Type B pancreatic cell (in vitro differentiated cells): ENCODE results near the gene TOR1B. TPM values are rescaled to one million over a fixed set of nuclear protein-coding genes. Genes with fewer than 3 reads are reported as not detected.
A peak's percentile ranks its signal among the peaks of the same experiment; 100 is the strongest.

Source experiments
- DNase-seq: peaks from one replicate; pipeline ENCODE4 v3.0.0; 2021; ENCODE audit warnings: mixed read lengths; ENCODE audit not compliant: unreplicated experiment; ENCODE audit errors: extremely low spot score
- H3K27ac Mint-ChIP-seq: 2 replicates; pipeline ENCODE4 v1.8.0; 2021; ENCODE audit warnings: mild to moderate bottlenecking, mixed read lengths
- H3K27me3 Mint-ChIP-seq: 2 replicates; pipeline ENCODE4 v1.8.0; 2021; ENCODE audit warnings: mixed read lengths
- H3K36me3 Mint-ChIP-seq: 2 replicates; pipeline ENCODE4 v1.8.0; 2021; ENCODE audit warnings: mixed read lengths
- H3K4me1 Mint-ChIP-seq: one replicate; pipeline ENCODE4 v1.8.0; 2021; ENCODE audit warnings: mixed read lengths; ENCODE audit not compliant: unreplicated experiment
- H3K4me3 Mint-ChIP-seq: 2 replicates; pipeline ENCODE4 v1.8.0; 2021; ENCODE audit warnings: mild to moderate bottlenecking, mixed read lengths
- H3K9me3 Mint-ChIP-seq: 2 replicates; pipeline ENCODE4 v1.8.0; 2021; ENCODE audit warnings: mixed read lengths
- CTCF ChIP-seq: fragments of 200-600 bp; sonication (generic); conservative IDR thresholded peaks from 2 replicates; pipeline ENCODE4 v1.5.0; 2021; ENCODE audit warnings: antibody characterized with exemption, mild to moderate bottlenecking
- total RNA-seq: library from RNA; stranded (reverse); gene quantifications from 2 replicates; pipeline ENCODE4 v1.2.1, GENCODE V29; 2021; ENCODE audit warnings: low replicate concordance

The TOR1B gene
- total RNA-seq, 1 donor from 2014 or later = 23.5 TPM

DNA sequence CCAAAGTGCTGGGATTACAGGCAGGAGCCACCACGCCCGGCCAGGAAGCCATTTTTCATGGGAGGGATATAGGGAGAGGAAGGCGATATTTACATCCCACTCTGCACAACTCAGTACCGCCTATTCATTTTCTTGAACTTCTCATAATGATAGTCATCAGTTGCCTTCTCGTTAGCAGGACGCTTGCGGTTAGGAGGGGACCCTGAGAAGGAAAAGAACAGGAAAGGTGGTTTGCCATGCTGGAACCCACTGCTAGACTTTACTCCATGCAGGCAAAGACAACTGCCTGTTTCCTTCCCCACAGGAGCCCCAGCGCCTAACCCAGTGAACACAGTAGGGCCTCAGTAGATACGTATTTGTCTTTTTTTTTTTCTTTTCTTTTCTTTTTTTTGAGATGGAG is 25.1 kb downstream of the TOR1B start:
- no peak for TF ChIP-seq CTCF
- peaks cover 3% of the 10 kb centered on the region for H3K36me3 Mint-ChIP-seq
- no peak overlapping the region for H3K27ac Mint-ChIP-seq
- no peak overlapping the region for H3K4me3 Mint-ChIP-seq
- H3K4me1 Mint-ChIP-seq = peaks cover 1% of the 10 kb centered on the region
- no peak for DNase-seq
- no peaks in the 10 kb centered on the region for H3K9me3 Mint-ChIP-seq
- H3K27me3 Mint-ChIP-seq = no peaks in the 10 kb centered on the region

- Mint-ChIP-seq H3K27ac (no peak overlapping the region), H3K4me3 (no peak overlapping the region), H3K36me3 (peaks cover 3% of the 10 kb centered on the region), H3K9me3 (no peaks in the 10 kb centered on the region), H3K27me3 (no peaks in the 10 kb centered on the region), H3K4me1 (peaks cover 2% of the 10 kb centered on the region)
- DNase-seq = no peak
- TF ChIP-seq CTCF = no peak
Measured at GRCh38 chr9:129828969-129829368, 26.0 kb downstream of the TOR1B start.

DNA sequence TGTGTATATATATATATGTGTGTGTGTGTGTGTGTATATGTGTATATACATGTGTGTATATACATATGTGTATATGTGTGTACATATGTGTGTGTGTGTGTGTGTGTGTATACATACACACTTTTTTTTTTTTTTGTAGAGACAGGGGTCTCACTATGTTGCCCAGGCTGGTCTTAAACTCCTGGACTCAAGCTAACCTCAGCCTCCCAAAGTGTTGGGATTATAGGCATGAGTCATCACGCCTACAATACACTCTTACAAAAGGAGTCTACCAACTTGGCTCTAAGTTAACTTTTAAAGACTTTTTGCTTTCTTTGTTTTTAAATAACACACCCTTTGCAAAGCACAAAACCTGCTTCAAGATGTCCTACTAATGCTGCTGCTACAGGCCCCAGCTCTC is 30.0 kb downstream of the TOR1B start:
- Mint-ChIP-seq H3K9me3 (no peaks in the 10 kb centered on the region), H3K4me3 (peak overlapping the region; percentile 99), H3K4me1 (peaks cover 16% of the 10 kb centered on the region)

DNA sequence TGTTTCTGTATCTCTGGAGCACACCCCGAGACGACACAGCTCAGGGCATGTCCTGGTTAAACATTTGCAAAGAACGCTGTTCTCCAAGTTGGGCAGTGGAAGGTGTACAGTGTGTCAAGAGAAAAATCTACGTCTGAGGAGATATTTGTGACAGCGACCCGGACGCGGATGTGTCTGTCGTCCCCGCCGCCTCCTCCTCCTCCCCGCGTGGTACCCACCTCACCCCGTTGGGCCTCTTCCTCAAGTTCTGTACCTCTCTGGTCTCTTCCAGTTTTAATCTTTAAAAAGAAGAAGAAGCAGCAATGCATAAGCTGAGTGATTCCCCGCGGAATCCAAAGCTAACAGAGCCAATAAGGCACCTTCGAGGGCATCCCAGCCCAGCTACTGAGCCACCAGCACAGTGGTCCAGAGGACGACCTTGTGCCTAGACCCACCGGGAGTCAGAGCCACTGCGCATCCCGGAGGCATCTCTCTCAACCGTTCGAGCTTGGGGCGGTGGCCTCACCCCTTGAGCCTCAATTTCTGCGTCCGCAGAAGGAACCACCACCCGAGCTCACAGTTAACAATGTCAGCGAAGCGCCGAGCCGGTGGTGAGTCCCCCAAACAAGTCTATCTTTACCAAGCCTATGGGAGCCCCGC is 31.6 kb downstream of the TOR1B start:
- Mint-ChIP-seq H3K27ac (peak overlapping the region; percentile 95), H3K9me3 (no peaks in the 10 kb centered on the region), H3K4me3 (peak overlapping the region; percentile 99), H3K27me3 (no peaks in the 10 kb centered on the region), H3K4me1 (peaks cover 27% of the 10 kb centered on the region), H3K36me3 (peaks cover 3% of the 10 kb centered on the region)
- DNase-seq = no peak
- TF ChIP-seq CTCF = no peak

More for the DNA sequence above, 30.0 kb downstream of the TOR1B start:
- Mint-ChIP-seq H3K27ac (no peak overlapping the region), H3K27me3 (no peaks in the 10 kb centered on the region), H3K36me3 (peaks cover 3% of the 10 kb centered on the region)
- no peak for TF ChIP-seq CTCF
- DNase-seq = no peak

DNA sequence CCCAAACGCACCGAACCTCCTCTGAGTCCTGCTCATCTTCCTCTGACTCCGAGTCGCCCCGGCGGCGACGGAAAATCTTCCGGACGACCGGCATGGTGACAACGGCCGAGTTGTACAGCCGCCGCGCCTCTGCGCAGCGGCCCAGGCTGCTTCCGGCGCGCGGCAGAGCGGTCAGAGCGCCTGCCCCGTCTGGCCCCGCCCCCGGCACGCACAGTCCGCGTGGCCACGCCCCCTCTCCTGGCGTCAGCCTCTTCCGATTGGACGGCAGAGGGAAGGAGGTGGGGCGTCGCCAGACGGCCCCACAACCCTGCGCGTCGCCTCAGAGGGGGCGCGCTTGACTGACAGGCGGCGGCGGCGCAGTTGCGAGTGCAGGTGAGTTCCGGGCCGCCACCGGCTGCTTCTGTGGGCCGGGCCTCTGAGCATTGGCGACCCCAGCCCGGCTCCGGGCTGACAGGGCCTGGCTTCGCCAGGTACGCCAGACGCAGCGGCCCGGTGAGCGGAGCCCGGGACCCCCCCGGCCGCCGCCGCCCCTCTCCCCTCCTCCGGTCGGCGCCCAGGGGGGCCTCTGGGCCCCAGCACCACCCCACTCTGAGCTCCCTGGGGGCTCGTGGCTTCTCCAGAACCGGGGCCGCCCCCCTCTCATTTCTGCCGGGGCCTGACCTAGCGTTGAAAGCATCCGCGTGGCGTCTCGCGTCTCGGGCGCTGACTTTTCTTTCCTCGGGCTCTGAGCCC is 32.3 kb downstream of the TOR1B start, which contains the start of the genes C9orf78 and USP20:
TSS of gene C9orf78 (minus strand) at position 148 of the 732 bp plus-strand sequence. CDS start at position 94, 54 bp downstream.
TSS of gene USP20 (plus strand) at position 331 of the 732 bp plus-strand sequence. CDS start 17,098 bp downstream, outside the sequence.
- no peaks in the 10 kb centered on the region for H3K9me3 Mint-ChIP-seq
- peak; percentile 99 for DNase-seq
- peaks cover 27% of the 10 kb centered on the region for H3K4me1 Mint-ChIP-seq
- no peaks in the 10 kb centered on the region for H3K27me3 Mint-ChIP-seq
- peaks cover 3% of the 10 kb centered on the region for H3K36me3 Mint-ChIP-seq
- peak within 1 kb of the TSS; percentile 99 for H3K4me3 Mint-ChIP-seq
- peak within 1 kb of the TSS; percentile 95 for H3K27ac Mint-ChIP-seq
- TF ChIP-seq CTCF = no peak
